Bronchial epithelial cell (primary cell): ENCODE data around the gene SERTAD2. TPM values are rescaled to one million over a fixed set of nuclear protein-coding genes. Genes with fewer than 3 reads are reported as not detected.

Source experiments
- DNase-seq: peaks from one replicate; pipeline ENCODE4 v3.0.0-alpha.2; 2010; ENCODE audit warnings: low read depth
- FAIRE-seq: peaks from 2 replicates; lab custom pipeline; 2011; peaks lifted over from hg19 to GRCh38; lab: Jason Lieb, UNC
- H3K27me3 ChIP-seq: 2 replicates; pipeline ENCODE4 v1.5.1; 2011; ENCODE audit warnings: low read length; ENCODE audit not compliant: control insufficient read depth, insufficient read depth
- H3K36me3 ChIP-seq: 2 replicates; pipeline ENCODE4 v1.5.1; 2011; ENCODE audit warnings: low read length; ENCODE audit not compliant: control insufficient read depth, insufficient read depth
- H3K4me3 ChIP-seq: 2 replicates; pipeline ENCODE4 v1.5.1; 2011; ENCODE audit warnings: mild to moderate bottlenecking, low read depth, low read length, control low read depth
- CTCF ChIP-seq: IDR thresholded peaks from 2 replicates; pipeline ENCODE4 v1.5.1; 2011; ENCODE audit warnings: mild to moderate bottlenecking, moderate library complexity, low read length, control low read depth, inconsistent platforms; ENCODE audit not compliant: insufficient read depth, severe bottlenecking
- total RNA-seq: library from RNA; depleted of rRNA; stranded (reverse); fragments of >200 nt; gene quantifications from 2 replicates; pipeline ENCODE4 v1.2.1, GENCODE V29; 2014

The SERTAD2 gene
- total RNA-seq, 1 donor from 2014 or later, result 4.2 TPM

- Histone ChIP-seq H3K36me3 (no peaks in the 10 kb centered on the region), H3K27me3 (no peaks in the 10 kb centered on the region), H3K4me3 (no peak overlapping the region)
- no peak for TF ChIP-seq CTCF
- DNase-seq (no peak), FAIRE-seq (no peak)
These were observed 15.6 kb upstream of the SERTAD2 start for GRCh38 chr2:64669288-64669687.

- Histone ChIP-seq H3K36me3 (no peaks in the 10 kb centered on the region), H3K4me3 (no peak overlapping the region), H3K27me3 (no peaks in the 10 kb centered on the region)
- TF ChIP-seq CTCF, result no peak
- DNase-seq (no peak), FAIRE-seq (no peak)
These were observed 14.8 kb upstream of the SERTAD2 start for GRCh38 chr2:64668542-64668941.

GRCh38 chr2:64667535-64667934, 13.8 kb upstream of the SERTAD2 start:
- FAIRE-seq (no peak), DNase-seq (no peak)
- no peaks in the 10 kb centered on the region for H3K36me3 ChIP-seq
- TF ChIP-seq CTCF, result no peak
- no peaks in the 10 kb centered on the region for H3K27me3 ChIP-seq
- no peak overlapping the region for H3K4me3 ChIP-seq

DNA sequence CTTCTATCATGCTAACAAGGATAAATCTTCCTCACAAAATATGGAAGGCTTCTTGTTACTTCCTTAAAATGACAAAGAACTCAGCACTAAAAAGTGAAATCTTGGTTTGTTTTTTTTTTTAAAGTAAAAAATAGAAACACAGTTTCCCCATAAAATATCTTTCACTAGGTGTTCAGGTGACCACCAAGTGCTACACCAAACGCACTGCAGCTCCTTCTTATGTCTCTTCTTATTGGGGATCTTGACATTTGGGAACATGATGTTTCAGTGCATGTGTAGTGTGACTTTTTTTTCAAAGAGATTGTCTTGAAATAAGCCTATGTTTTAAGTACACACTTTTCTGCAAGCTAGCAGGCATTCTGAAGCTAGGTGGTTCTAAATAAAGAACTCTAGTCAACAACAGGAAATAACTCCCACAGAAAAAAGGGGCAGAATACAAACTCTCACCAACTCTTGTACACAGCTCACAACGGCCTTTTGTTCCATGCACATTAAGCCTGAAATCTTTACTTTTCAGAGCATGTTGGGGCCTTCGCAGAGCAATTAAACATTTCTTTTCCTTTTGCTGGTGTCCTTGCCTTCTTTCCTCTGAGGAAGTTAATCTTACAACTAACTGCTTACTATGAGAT, 13.2 kb upstream of the SERTAD2 start:
- no peak for TF ChIP-seq CTCF
- Histone ChIP-seq H3K4me3 (no peak overlapping the region), H3K36me3 (no peaks in the 10 kb centered on the region), H3K27me3 (no peaks in the 10 kb centered on the region)
- FAIRE-seq, result no peak
- no peak for DNase-seq

GRCh38 chr2:64665709-64666108, 12.0 kb upstream of the SERTAD2 start:
- FAIRE-seq (no peak), DNase-seq (no peak)
- Histone ChIP-seq H3K36me3 (no peaks in the 10 kb centered on the region), H3K27me3 (no peaks in the 10 kb centered on the region), H3K4me3 (no peak overlapping the region)
- no peak for TF ChIP-seq CTCF

DNA sequence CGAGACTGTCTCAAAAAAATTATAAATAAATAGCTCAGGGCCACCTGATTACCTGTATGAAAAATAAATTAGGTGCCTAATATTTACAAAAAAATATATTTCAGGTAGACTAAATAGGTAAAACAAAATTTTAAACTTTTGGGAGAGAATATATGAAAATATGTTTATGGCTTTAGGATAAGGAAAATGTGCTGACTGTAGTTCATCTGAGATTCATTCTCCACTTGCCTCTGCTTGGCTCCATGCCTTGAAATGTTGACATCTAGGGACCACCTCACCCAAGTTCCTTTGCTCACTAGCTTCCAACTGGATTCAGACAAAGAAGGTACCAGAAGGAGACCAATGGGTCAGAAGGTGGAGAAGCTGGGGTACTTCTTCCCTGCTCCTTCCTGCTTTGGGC, 9.7 kb upstream of the SERTAD2 start:
- H3K27me3 ChIP-seq, result no peaks in the 10 kb centered on the region
- no peak for TF ChIP-seq CTCF
- FAIRE-seq (no peak), DNase-seq (no peak)
- no peaks in the 10 kb centered on the region for H3K36me3 ChIP-seq
- H3K4me3 ChIP-seq, result no peak overlapping the region
